ENCODE results near the gene ZNF665.

- no peak for TF ChIP-seq CTCF (IDR thresholded peaks at IDR 0.05)
- TF ChIP-seq POLR2A (IDR thresholded peaks at IDR 0.05) = no peak
- TF ChIP-seq EP300 (IDR thresholded peaks at IDR 0.05) = no peak
- no peak for TF ChIP-seq POLR2AphosphoS5 (IDR thresholded peaks at IDR 0.05)
Measured at GRCh38 chr19:53158119-53158656, 35.0 kb downstream of the ZNF665 start.
